Esophagus muscularis mucosa (tissue), 3 donors: ENCODE measurements around the gene KRTAP4-16.
"Not testable (repeated sequence)": the region's sequence is repeated elsewhere in the genome, so short reads cannot be mapped to it uniquely, and the experiment has no call there.

ENCODE experiments used
- POLR2A ChIP-seq: fragments of 450-650 bp; IDR thresholded peaks from one replicate; pipeline ENCODE4 v1.6.1; 2017; ENCODE audit warnings: antibody characterized with exemption, moderate library complexity, mild to moderate bottlenecking, low read depth
- POLR2AphosphoS5 ChIP-seq, 2 donors: sonication (generic); formaldehyde crosslinking; IDR thresholded peaks; one replicate each; pipeline ENCODE4 v1.6.1; 2017; ENCODE audit warnings: antibody characterized with exemption in 2 of 2
- TF ChIP-seq, protein P1 (sequence below), 3 experiments: fragments of 200-600 bp in 2 of 3; fragments of 450-650 bp in 1 of 3; sonication (generic) in 2 of 3; IDR thresholded peaks; one replicate each; pipeline ENCODE4 v1.5.1; 2017 to 2019; ENCODE audit warnings: antibody characterized with exemption in 3 of 3, mild to moderate bottlenecking in 2 of 3, moderate library complexity in 1 of 3

DNA sequence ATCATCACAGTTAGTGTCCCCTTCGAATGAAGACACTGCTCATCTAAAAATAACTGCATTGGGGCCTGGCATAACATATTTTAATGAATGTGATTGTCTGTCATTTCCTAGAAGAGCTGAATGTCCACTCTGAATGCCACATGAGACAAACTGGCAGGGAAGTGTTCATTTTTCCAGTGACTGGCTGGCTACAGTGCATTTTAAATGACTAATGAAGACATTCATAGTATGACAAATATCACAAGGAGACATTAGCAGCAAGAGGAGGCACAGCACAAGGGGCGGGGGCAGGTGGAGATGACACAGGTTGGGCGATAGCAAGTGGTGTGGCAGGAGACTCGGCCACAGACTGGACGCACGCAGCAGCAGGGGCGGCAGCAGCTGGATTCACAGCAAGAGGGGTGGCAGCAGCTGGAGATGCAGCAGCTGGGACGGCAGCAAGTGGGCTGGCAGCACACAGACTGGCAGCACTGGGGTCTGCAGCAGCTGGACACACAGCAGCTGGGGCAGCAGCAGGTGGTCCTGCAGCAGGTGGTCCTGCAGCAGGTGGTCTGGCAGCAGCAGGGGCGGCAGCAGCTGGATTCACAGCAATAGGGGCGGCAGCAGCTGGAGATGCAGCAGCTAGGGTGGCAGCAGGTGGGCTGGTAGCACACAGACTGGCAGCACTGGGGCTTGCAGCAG is 47.1 kb upstream of the KRTAP4-16 start:
- TF ChIP-seq POLR2AphosphoS5 (IDR thresholded peaks at IDR 0.05); POLR2A: not testable (repeated sequence)
- TF ChIP-seq, protein P1, sequence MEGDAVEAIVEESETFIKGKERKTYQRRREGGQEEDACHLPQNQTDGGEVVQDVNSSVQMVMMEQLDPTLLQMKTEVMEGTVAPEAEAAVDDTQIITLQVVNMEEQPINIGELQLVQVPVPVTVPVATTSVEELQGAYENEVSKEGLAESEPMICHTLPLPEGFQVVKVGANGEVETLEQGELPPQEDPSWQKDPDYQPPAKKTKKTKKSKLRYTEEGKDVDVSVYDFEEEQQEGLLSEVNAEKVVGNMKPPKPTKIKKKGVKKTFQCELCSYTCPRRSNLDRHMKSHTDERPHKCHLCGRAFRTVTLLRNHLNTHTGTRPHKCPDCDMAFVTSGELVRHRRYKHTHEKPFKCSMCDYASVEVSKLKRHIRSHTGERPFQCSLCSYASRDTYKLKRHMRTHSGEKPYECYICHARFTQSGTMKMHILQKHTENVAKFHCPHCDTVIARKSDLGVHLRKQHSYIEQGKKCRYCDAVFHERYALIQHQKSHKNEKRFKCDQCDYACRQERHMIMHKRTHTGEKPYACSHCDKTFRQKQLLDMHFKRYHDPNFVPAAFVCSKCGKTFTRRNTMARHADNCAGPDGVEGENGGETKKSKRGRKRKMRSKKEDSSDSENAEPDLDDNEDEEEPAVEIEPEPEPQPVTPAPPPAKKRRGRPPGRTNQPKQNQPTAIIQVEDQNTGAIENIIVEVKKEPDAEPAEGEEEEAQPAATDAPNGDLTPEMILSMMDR (IDR thresholded peaks at IDR 0.05), result not testable (repeated sequence)
